Measurements from ENCODE around the gene WNT7B.

Gene WNT7B

DNA sequence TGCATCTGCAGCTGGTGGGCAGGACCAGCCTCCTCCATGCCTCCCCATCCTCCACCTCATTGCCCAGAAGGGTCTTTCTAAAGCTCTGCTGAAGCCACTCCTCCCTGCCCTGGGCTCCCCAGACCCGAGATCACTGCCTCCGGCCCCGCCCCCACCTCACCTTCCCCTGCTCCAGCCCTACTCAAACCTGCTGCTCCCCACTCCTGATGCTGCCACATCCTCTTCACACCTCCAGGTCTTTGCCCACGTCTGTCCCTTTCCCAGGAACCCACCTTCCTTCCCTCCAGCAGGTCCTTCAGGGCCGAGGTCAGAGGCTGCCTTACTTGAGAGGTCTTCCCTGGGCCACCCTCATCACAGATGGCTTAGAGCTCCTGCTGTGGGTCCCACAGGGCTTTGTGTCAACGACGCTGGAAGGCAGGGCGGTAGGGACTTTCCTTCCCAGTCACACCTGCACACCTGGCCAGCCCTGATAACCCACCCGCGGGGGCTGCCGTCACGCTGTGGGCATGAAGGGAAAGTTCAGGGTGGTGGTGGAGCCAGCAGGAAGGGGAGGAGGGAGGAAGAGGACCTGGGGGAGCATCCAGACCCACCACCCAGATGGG is 11.9 kb downstream of the WNT7B start:
- Histone ChIP-seq H3K79me2 (ENCODE audit: insufficient read depth, low read length) (peaks cover 73% of the 10 kb centered on the region), H3K9me2 (replicated peaks; ENCODE audit: low read depth, low read length) (no peaks in the 10 kb centered on the region)

DNA sequence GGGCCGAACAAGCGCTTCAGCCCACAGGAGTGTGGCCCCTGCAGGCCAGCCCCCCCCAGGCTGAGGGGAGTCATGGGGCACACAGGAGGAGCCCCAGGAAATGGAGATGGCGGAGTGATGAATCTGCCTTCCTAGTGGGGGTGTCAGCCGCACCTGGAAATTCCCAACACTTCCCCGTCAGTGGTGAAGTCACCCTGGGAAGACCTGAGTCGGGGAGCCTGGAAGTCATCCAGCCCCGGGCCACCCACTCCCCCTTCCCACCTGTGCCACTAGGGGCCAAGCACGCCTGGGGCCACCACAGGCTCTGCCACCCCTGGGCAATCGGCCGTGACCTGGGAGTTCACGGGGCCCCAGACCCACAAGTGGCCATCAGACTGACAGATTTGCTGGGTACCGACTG is 12.6 kb downstream of the WNT7B start:
- Histone ChIP-seq H3K36me3 (ENCODE audit: insufficient read depth, low read length) (no peaks in the 10 kb centered on the region), H3K79me2 (ENCODE audit: insufficient read depth, low read length) (peaks cover 66% of the 10 kb centered on the region), H2AFZ (ENCODE audit: low read length) (no peak overlapping the region), H3K4me1 (ENCODE audit: insufficient read depth, low read length, poor library complexity, severe bottlenecking) (peaks cover 12% of the 10 kb centered on the region), H3F3A (ENCODE audit: low read depth) (no peaks in the 10 kb centered on the region), H4K20me1 (ENCODE audit: insufficient read depth, low read length, poor library complexity, severe bottlenecking) (peaks cover 5% of the 10 kb centered on the region), H3K9me3 (ENCODE audit: insufficient read depth, low read depth, low read length) (no peaks in the 10 kb centered on the region), H3K27me3 (ENCODE audit: insufficient read depth, low read length, poor library complexity, severe bottlenecking) (no peaks in the 10 kb centered on the region), H3K4me2 (ENCODE audit: low read depth, low read length, poor library complexity, severe bottlenecking) (no peak overlapping the region), H3K9ac (ENCODE audit: low read depth, low read length, poor library complexity, severe bottlenecking) (no peak overlapping the region), H3K9me2 (replicated peaks; ENCODE audit: low read depth, low read length) (no peaks in the 10 kb centered on the region), H3K4me3 (ENCODE audit: low read length, poor library complexity, severe bottlenecking) (no peak overlapping the region)
- TF ChIP-seq, protein P1, sequence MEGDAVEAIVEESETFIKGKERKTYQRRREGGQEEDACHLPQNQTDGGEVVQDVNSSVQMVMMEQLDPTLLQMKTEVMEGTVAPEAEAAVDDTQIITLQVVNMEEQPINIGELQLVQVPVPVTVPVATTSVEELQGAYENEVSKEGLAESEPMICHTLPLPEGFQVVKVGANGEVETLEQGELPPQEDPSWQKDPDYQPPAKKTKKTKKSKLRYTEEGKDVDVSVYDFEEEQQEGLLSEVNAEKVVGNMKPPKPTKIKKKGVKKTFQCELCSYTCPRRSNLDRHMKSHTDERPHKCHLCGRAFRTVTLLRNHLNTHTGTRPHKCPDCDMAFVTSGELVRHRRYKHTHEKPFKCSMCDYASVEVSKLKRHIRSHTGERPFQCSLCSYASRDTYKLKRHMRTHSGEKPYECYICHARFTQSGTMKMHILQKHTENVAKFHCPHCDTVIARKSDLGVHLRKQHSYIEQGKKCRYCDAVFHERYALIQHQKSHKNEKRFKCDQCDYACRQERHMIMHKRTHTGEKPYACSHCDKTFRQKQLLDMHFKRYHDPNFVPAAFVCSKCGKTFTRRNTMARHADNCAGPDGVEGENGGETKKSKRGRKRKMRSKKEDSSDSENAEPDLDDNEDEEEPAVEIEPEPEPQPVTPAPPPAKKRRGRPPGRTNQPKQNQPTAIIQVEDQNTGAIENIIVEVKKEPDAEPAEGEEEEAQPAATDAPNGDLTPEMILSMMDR (conservative IDR thresholded peaks at IDR 0.05; ENCODE audit: low read length) = no peak
- no peak for TF ChIP-seq EZH2phosphoT487 (IDR thresholded peaks at IDR 0.05; ENCODE audit: borderline replicate concordance)

More for the DNA sequence above, 11.9 kb downstream of the WNT7B start:
- H3K36me3 ChIP-seq (ENCODE audit: insufficient read depth, low read length) = no peaks in the 10 kb centered on the region
- H3K4me1 ChIP-seq (ENCODE audit: insufficient read depth, low read length, poor library complexity, severe bottlenecking) = peaks cover 14% of the 10 kb centered on the region
- no peaks in the 10 kb centered on the region for H3F3A ChIP-seq (ENCODE audit: low read depth)
- H3K9ac ChIP-seq (ENCODE audit: low read depth, low read length, poor library complexity, severe bottlenecking) = no peak overlapping the region
- H2AFZ ChIP-seq (ENCODE audit: low read length) = no peak overlapping the region
- H4K20me1 ChIP-seq (ENCODE audit: insufficient read depth, low read length, poor library complexity, severe bottlenecking) = peaks cover 5% of the 10 kb centered on the region
- H3K4me2 ChIP-seq (ENCODE audit: low read depth, low read length, poor library complexity, severe bottlenecking) = no peak overlapping the region
- TF ChIP-seq EZH2phosphoT487 (IDR thresholded peaks at IDR 0.05; ENCODE audit: borderline replicate concordance) = no peak
- TF ChIP-seq, protein P1 (conservative IDR thresholded peaks at IDR 0.05; ENCODE audit: low read length) = no peak
- H3K9me3 ChIP-seq (ENCODE audit: insufficient read depth, low read depth, low read length) = no peaks in the 10 kb centered on the region
- no peak overlapping the region for H3K4me3 ChIP-seq (ENCODE audit: low read length, poor library complexity, severe bottlenecking)
- H3K27me3 ChIP-seq (ENCODE audit: insufficient read depth, low read length, poor library complexity, severe bottlenecking) = no peaks in the 10 kb centered on the region

DNA sequence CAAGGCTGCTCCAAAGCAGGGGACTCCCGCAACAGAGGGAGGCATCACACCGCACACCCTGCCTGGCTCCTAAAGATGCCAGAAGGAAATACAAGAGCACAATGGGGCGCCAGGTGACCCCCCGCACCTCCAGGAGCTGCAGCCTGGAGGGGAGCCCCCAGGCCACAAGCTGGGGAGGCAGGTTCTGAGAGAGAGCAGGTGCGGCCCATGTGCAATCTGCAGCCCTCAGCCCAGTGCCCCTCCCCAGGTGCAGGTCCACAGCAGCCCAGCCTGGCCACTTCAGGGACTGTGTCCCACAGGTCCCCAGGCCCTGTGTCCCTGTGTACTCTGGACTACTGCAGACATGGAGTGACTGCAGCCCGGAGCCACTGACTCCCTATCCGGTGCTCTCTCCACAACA is 13.1 kb downstream of the WNT7B start:
- no peaks in the 10 kb centered on the region for H3F3A ChIP-seq (ENCODE audit: low read depth)
- H3K9me3 ChIP-seq (ENCODE audit: insufficient read depth, low read depth, low read length) = no peaks in the 10 kb centered on the region
- H3K9ac ChIP-seq (ENCODE audit: low read depth, low read length, poor library complexity, severe bottlenecking) = no peak overlapping the region
- TF ChIP-seq, protein P1 (conservative IDR thresholded peaks at IDR 0.05; ENCODE audit: low read length) = no peak
- no peak for TF ChIP-seq EZH2phosphoT487 (IDR thresholded peaks at IDR 0.05; ENCODE audit: borderline replicate concordance)
- H3K27me3 ChIP-seq (ENCODE audit: insufficient read depth, low read length, poor library complexity, severe bottlenecking) = no peaks in the 10 kb centered on the region
- peaks cover 8% of the 10 kb centered on the region for H3K4me1 ChIP-seq (ENCODE audit: insufficient read depth, low read length, poor library complexity, severe bottlenecking)
- no peak overlapping the region for H2AFZ ChIP-seq (ENCODE audit: low read length)
- no peak overlapping the region for H3K4me2 ChIP-seq (ENCODE audit: low read depth, low read length, poor library complexity, severe bottlenecking)
- H3K36me3 ChIP-seq (ENCODE audit: insufficient read depth, low read length) = no peaks in the 10 kb centered on the region
- H3K79me2 ChIP-seq (ENCODE audit: insufficient read depth, low read length) = peaks cover 66% of the 10 kb centered on the region
- peaks cover 5% of the 10 kb centered on the region for H4K20me1 ChIP-seq (ENCODE audit: insufficient read depth, low read length, poor library complexity, severe bottlenecking)
- no peaks in the 10 kb centered on the region for H3K9me2 ChIP-seq (replicated peaks; ENCODE audit: low read depth, low read length)
- H3K4me3 ChIP-seq (ENCODE audit: low read length, poor library complexity, severe bottlenecking) = no peak overlapping the region

Measured in Loucy (cell line).